ENCODE results near the gene CASS4. TPM values are rescaled to one million over a fixed set of nuclear protein-coding genes. Genes with fewer than 3 reads are reported as not detected.

Gene CASS4
- polyA plus RNA-seq, 2 of the 4 experiments (the other 2 are of a cell fraction), result 0.09 TPM

DNA sequence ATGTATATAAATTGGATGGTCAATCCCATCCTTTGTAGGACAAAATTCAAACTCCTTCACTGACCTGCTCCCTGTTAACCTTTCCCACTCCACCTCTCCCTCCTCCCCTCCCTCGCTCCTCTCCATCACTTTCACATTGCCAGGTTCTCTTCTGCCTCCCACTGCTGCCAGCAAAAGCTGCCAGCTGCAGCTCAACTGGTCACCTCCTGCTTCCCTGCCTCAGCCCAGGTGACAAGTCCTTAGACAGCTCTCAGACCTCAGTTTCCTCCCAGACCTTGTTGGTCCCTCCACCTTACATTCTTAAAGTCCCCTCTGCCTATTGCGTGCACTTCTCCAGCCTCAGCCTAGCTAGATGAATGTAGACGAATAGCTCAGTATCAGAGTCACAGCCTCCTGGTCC is 33.1 kb downstream of the CASS4 start:
- WGBS (ENCODE audit: missing lambda C conversion rate), result 84% methylated on average over 3 of the region's 3 CpGs
- ATAC-seq (no peak), DNase-seq (ENCODE audit: low read depth in 1 of 2, low spot score in 1 of 2) (no peak), FAIRE-seq (no peak)
- no peak overlapping the region for H3K27ac ChIP-seq
- no peak for TF ChIP-seq ELK1 (IDR thresholded peaks at IDR 0.05; ENCODE audit: low read depth, low read length)
- TF ChIP-seq CHD4 (IDR thresholded peaks at IDR 0.05; ENCODE audit: borderline replicate concordance), result no peak
- no peak for TF ChIP-seq HDAC2 (IDR thresholded peaks at IDR 0.05)
- no peak for TF ChIP-seq FOXS1 (CRISPR knock-in tag; IDR thresholded peaks at IDR 0.05)
- TF ChIP-seq, protein P1, sequence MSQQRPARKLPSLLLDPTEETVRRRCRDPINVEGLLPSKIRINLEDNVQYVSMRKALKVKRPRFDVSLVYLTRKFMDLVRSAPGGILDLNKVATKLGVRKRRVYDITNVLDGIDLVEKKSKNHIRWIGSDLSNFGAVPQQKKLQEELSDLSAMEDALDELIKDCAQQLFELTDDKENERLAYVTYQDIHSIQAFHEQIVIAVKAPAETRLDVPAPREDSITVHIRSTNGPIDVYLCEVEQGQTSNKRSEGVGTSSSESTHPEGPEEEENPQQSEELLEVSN (IDR thresholded peaks at IDR 0.05; ENCODE audit: borderline replicate concordance, low read depth), result no peak
- no peak for TF ChIP-seq RARB (CRISPR knock-in tag; IDR thresholded peaks at IDR 0.05)
- TF ChIP-seq, protein P2, sequence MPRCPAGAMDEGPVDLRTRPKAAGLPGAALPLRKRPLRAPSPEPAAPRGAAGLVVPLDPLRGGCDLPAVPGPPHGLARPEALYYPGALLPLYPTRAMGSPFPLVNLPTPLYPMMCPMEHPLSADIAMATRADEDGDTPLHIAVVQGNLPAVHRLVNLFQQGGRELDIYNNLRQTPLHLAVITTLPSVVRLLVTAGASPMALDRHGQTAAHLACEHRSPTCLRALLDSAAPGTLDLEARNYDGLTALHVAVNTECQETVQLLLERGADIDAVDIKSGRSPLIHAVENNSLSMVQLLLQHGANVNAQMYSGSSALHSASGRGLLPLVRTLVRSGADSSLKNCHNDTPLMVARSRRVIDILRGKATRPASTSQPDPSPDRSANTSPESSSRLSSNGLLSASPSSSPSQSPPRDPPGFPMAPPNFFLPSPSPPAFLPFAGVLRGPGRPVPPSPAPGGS (IDR thresholded peaks at IDR 0.05), result no peak
- TF ChIP-seq, protein P3, sequence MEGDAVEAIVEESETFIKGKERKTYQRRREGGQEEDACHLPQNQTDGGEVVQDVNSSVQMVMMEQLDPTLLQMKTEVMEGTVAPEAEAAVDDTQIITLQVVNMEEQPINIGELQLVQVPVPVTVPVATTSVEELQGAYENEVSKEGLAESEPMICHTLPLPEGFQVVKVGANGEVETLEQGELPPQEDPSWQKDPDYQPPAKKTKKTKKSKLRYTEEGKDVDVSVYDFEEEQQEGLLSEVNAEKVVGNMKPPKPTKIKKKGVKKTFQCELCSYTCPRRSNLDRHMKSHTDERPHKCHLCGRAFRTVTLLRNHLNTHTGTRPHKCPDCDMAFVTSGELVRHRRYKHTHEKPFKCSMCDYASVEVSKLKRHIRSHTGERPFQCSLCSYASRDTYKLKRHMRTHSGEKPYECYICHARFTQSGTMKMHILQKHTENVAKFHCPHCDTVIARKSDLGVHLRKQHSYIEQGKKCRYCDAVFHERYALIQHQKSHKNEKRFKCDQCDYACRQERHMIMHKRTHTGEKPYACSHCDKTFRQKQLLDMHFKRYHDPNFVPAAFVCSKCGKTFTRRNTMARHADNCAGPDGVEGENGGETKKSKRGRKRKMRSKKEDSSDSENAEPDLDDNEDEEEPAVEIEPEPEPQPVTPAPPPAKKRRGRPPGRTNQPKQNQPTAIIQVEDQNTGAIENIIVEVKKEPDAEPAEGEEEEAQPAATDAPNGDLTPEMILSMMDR (IDR thresholded peaks at IDR 0.05), result no peak
- TF ChIP-seq HOXB5 (CRISPR knock-in tag; IDR thresholded peaks at IDR 0.05), result no peak
- TF ChIP-seq POLR2AphosphoS2 (conservative IDR thresholded peaks at IDR 0.05; ENCODE audit: low read length), result no peak
- no peak for TF ChIP-seq RFX5 (IDR thresholded peaks at IDR 0.05)
- TF ChIP-seq FOSL2 (IDR thresholded peaks at IDR 0.05), result no peak
- TF ChIP-seq FOSL2 (CRISPR knock-in tag; IDR thresholded peaks at IDR 0.05), result no peak
- TF ChIP-seq ZFP36 (IDR thresholded peaks at IDR 0.05; ENCODE audit: borderline replicate concordance, partially characterized antibody), result no peak
- TF ChIP-seq CBX2 (IDR thresholded peaks at IDR 0.05; ENCODE audit: borderline replicate concordance, low read depth), result no peak
- TF ChIP-seq RNF2 (IDR thresholded peaks at IDR 0.05; ENCODE audit: borderline replicate concordance, low read depth), result no peak
- no peak for TF ChIP-seq SMC3 (IDR thresholded peaks at IDR 0.05)
- no peak for TF ChIP-seq ESRRA (IDR thresholded peaks at IDR 0.05; ENCODE audit: borderline replicate concordance, low read length)
- TF ChIP-seq BHLHE40 (IDR thresholded peaks at IDR 0.05; ENCODE audit: low read depth, low read length), result no peak
- TF ChIP-seq HES2 (IDR thresholded peaks at IDR 0.05), result no peak
- H3K4me1 ChIP-seq, result no peaks in the 10 kb centered on the region
- no peaks in the 10 kb centered on the region for H3K9me3 ChIP-seq
- H3K4me2 ChIP-seq, result no peak overlapping the region
- no peak overlapping the region for H3K4me3 ChIP-seq
- ChIA-PET POLR2A (no interaction called here), CTCF (no interaction called here)

DNA sequence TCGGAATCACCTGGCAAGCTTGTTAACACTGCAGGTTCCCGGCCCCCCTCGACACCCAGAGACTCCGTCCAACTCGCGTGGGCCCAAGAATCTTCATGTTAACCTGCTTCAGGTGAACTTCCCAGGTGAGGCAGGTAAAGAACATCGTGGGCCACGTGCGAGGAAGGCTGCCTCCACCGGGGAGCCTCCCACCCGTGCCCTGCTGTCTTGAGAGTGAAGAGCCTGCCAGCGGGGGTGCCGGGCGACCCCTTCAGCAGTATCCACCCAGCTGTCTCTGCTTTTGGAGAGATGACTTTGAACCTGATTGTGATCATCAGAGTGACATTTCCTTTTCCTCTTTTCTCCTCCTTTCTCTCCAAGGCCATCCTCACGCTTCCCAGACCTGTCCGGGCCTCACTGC is 33.5 kb downstream of the CASS4 start:
- Histone ChIP-seq H3K27ac (no peak overlapping the region), H3K9me3 (no peaks in the 10 kb centered on the region), H3K4me3 (no peak overlapping the region), H3K4me1 (no peaks in the 10 kb centered on the region), H3K4me2 (no peak overlapping the region)
- no peak for FAIRE-seq
- POLR2A ChIA-PET, result no interaction called here
- no peak for ATAC-seq
- no peak for TF ChIP-seq TP53 (CRISPR knock-in tag; IDR thresholded peaks at IDR 0.05)
- no peak for TF ChIP-seq HES2 (IDR thresholded peaks at IDR 0.05)
- no peak for TF ChIP-seq TFCP2L1 (CRISPR knock-in tag; IDR thresholded peaks at IDR 0.05)
- no peak for TF ChIP-seq MAZ (IDR thresholded peaks at IDR 0.05; ENCODE audit: borderline replicate concordance, low read depth, low read length)
- no peak for TF ChIP-seq ZNF302 (CRISPR knock-in tag; IDR thresholded peaks at IDR 0.05)
- no peak for TF ChIP-seq ZFP36 (IDR thresholded peaks at IDR 0.05; ENCODE audit: borderline replicate concordance, partially characterized antibody)
- no peak for TF ChIP-seq RARB (CRISPR knock-in tag; IDR thresholded peaks at IDR 0.05)
- no peak for TF ChIP-seq CHD2 (IDR thresholded peaks at IDR 0.05; ENCODE audit: low read length, partially characterized antibody)
- TF ChIP-seq HOXB5 (CRISPR knock-in tag; IDR thresholded peaks at IDR 0.05), result no peak
- TF ChIP-seq, protein P4, sequence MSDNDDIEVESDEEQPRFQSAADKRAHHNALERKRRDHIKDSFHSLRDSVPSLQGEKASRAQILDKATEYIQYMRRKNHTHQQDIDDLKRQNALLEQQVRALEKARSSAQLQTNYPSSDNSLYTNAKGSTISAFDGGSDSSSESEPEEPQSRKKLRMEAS (IDR thresholded peaks at IDR 0.05), result no peak
- TF ChIP-seq, protein P3 (IDR thresholded peaks at IDR 0.05), result no peak
- WGBS (ENCODE audit: missing lambda C conversion rate), result 62% methylated on average over 15 of the region's 16 CpGs
- CTCF ChIA-PET, result no interaction called here
- no peak for DNase-seq (ENCODE audit: low read depth in 1 of 2, low spot score in 1 of 2)
